Measurements from ENCODE around the gene LDAH. TPM values are rescaled to one million over a fixed set of nuclear protein-coding genes. Genes with fewer than 3 reads are reported as not detected.

The LDAH gene
- total RNA-seq (2022; extraction: Qiagen RNA extraction; ENCODE audit: low read depth), result 15.4 to 20.8 TPM (median 19.0 TPM) in 5 replicates

DNA sequence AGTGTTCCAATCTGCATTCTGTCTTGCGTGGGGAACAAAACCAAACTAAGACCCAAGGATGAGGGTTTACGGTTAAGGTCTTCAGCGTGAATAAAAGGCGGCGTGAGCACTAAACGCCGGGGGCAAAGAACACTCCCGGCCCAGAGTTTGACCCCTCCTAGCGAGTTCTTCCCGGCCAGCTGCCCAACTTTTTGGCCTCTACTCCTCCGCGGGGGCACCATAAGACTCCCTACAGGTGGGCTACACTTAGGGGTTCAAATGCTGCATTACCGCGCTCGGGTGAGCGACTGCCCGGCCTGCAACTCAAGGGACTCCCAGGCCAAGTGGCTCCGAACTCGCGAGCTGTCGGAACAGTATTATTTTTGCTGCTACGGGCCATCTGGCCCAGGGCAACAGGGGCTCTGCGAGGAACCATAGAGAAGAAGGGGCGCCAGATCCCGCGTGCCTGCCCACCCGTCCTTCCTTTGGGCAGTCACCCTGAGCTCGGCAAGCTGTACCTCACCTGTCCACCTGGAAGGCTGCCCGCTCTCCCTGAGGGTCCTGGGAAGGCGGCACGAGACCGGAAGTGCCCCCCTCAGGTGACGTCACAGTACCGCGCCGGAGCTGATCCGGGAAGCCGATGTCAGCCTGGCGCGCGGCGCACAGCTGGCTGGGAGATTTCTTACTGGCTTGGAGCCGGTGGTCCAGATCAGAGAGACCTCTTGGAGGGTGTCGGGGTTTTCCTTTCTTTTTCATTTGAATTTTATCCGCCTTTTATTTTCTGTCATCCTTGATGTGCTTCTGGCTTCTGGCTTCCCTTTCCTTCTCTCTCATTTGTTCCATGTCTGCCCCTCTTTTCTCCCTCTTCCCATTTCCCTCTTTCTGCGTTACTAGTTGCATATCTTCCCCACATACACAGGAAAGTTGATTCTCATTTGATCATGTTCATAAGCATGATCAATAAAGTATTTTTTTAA, at the start of gene LDAH:
Gene LDAH (minus strand): TSS at position 567 of the 956 bp plus-strand sequence. CDS start 21,638 bp downstream, outside the sequence.

DNA sequence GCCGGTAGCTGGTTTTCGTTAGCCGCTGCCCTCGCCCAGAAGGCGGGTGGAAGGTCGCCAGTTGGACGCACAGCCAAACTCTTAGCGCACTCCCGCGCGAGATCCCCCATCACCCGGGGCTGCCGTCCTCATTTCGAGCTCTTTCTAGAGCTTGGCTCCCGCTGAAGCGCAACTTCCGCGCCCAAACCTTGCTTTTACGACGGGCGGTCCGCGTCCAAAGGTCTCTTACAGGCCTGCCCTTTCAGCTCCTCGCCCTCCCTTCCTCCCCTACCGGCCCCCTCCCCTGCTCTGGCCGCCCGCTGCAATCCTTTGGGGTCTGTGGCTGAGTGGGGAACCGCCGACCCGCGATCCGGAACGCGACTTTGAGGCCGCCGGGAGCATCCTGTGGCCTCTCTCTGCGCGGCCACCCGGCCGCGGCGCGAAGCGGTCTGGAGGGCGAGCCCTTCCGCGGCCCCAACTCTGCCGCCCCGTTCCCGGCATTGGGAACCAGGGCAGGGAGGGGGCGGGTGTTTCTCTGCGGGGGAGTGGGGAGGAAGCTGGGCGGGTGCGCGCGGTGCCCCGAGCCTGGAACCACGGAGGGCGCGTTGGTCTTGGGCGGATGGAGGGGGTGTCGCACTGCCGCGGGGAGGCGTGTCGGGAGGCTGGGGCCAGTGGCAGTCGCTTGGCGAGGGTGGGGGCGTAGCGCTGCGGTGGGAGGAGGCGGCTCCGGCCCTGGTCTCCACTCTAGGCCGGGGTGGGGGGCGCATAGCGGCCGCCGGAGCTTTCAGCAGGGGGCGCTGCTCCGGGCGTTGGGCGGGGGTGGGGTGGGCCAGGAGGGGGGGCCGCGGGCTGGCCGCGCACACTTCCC, 156.4 kb downstream of the LDAH start, which contains the start of gene GDF7:
Gene GDF7 (plus strand): TSS at position 841 of the 847 bp plus-strand sequence. CDS start 96 bp downstream, outside the sequence.

DNA sequence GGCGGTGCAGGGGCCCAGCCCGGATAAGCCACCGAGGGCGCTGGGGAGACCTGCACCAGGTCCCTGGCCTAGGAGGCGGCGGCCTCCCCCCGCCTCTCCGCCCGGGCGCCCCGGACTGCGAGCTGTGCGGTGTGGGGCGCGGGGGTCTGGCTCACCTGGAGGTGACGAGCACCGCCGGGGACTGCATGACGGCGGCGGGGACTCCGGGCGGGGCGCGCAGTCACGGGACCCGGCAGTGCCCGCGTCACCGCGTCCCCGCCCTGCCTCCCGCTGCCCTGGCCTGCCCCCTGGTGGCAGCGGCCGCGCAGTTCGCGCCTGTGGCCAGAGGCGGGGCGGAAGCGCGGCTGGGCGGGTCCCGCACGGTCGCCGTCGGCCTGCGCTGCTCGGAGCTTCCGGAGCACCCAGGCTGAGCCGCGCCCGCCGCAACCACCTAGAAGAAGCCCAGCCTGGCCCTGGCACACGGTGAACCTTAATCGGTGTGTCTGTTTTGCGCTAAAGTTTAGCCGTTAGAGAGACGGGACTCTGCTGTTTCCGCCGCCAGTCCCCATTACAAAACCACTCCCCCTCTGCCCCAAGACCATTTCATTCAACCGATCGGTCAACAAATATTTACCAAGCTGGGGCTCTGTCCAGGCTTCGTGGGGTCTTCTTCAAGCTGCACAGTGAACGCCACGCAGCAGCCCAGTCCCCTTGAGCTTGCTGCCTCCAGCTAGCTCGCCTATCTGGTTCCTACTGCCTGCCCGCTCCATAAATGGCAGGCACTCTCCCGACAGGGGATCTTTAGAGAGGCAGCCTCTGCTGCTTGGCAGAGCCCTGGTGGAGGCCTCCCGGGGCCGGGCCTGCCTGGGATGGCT, 171.8 kb downstream of the LDAH start, which contains the start of gene HS1BP3:
Gene HS1BP3 (minus strand): TSS at position 222 of the 854 bp plus-strand sequence. CDS start 35 bp downstream, at position 187.

Other genes starting within 250 kb of the LDAH start
- gene HS1BP3, start 172.0 kb downstream of the LDAH start, total RNA-seq (2022; extraction: Qiagen RNA extraction; ENCODE audit: low read depth), result 37.8 to 46.1 TPM (median 44.9 TPM) in 5 replicates
- gene GDF7, start 156.0 kb downstream of the LDAH start, total RNA-seq (2022; extraction: Qiagen RNA extraction; ENCODE audit: low read depth), result 0.06 to 0.10 TPM (median 0.07 TPM) in 5 replicates
- gene APOB, start 221.0 kb upstream of the LDAH start, total RNA-seq (2022; extraction: Qiagen RNA extraction; ENCODE audit: low read depth), result 0.02 to 0.23 TPM in 2 of 5 replicates, not detected in the others

All from A549 treated with GW870086 at 1 μM for 4 hours (cell line).